Adipocyte (in vitro differentiated cells): ENCODE results near the gene UTS2B.

ENCODE experiments used
- DNase-seq: peaks from one replicate; pipeline ENCODE4 v3.0.0-alpha.2; 2015; ENCODE audit warnings: low read depth
- H3K27me3 ChIP-seq: replicated peaks from 2 replicates; pipeline ENCODE4 v1.7.0; 2013; ENCODE audit warnings: mild to moderate bottlenecking, low read length, moderate library complexity; ENCODE audit not compliant: control insufficient read depth, insufficient read depth
- H3K36me3 ChIP-seq: 2 replicates; pipeline ENCODE4 v1.7.0; 2013; ENCODE audit warnings: low read length, mild to moderate bottlenecking, moderate library complexity; ENCODE audit not compliant: control insufficient read depth, insufficient read depth, severe bottlenecking
- H3K4me1 ChIP-seq: 2 replicates; pipeline ENCODE4 v1.7.0; 2013; ENCODE audit warnings: mild to moderate bottlenecking, low read length, moderate library complexity; ENCODE audit not compliant: control insufficient read depth, insufficient read depth
- H3K4me3 ChIP-seq: 2 replicates; pipeline ENCODE4 v1.7.0; 2013; ENCODE audit warnings: mild to moderate bottlenecking, low read length, moderate library complexity
- H3K9ac ChIP-seq: 2 replicates; pipeline ENCODE4 v1.7.0; 2013; ENCODE audit warnings: mild to moderate bottlenecking, low read length, moderate library complexity
- H3K9me3 ChIP-seq: 2 replicates; pipeline ENCODE4 v1.7.0; 2013; ENCODE audit warnings: mild to moderate bottlenecking, low read length, moderate library complexity; ENCODE audit not compliant: control insufficient read depth

The UTS2B gene

GRCh38 chr3:191350396-191351090, 20.2 kb upstream of the UTS2B start:
- Histone ChIP-seq H3K4me1 (peaks cover 13% of the 10 kb centered on the region), H3K27me3 (no peaks in the 10 kb centered on the region), H3K9me3 (no peaks in the 10 kb centered on the region)

GRCh38 chr3:191348098-191348497, 17.8 kb upstream of the UTS2B start:
- Histone ChIP-seq H3K36me3 (no peaks in the 10 kb centered on the region), H3K9ac (no peak overlapping the region), H3K4me3 (no peak overlapping the region), H3K27me3 (no peaks in the 10 kb centered on the region), H3K4me1 (peaks cover 27% of the 10 kb centered on the region), H3K9me3 (no peaks in the 10 kb centered on the region)
- no peak for DNase-seq

More at GRCh38 chr3:191350396-191351090, 20.2 kb upstream of the UTS2B start:
- H3K4me3 ChIP-seq = no peak overlapping the region
- DNase-seq = peak; percentile 57
- no peak overlapping the region for H3K9ac ChIP-seq
- no peaks in the 10 kb centered on the region for H3K36me3 ChIP-seq

GRCh38 chr3:191347228-191347627, 16.9 kb upstream of the UTS2B start:
- no peak overlapping the region for H3K4me3 ChIP-seq
- H3K4me1 ChIP-seq = peaks cover 36% of the 10 kb centered on the region
- H3K9ac ChIP-seq = no peak overlapping the region
- H3K36me3 ChIP-seq = no peaks in the 10 kb centered on the region
- H3K9me3 ChIP-seq = no peaks in the 10 kb centered on the region
- DNase-seq = no peak
- no peaks in the 10 kb centered on the region for H3K27me3 ChIP-seq

GRCh38 chr3:191345334-191345733, 15.0 kb upstream of the UTS2B start:
- Histone ChIP-seq H3K36me3 (no peaks in the 10 kb centered on the region), H3K4me1 (peaks cover 43% of the 10 kb centered on the region), H3K27me3 (no peaks in the 10 kb centered on the region), H3K9me3 (no peaks in the 10 kb centered on the region), H3K9ac (no peak overlapping the region), H3K4me3 (no peak overlapping the region)
- no peak for DNase-seq

GRCh38 chr3:191343913-191344312, 13.6 kb upstream of the UTS2B start:
- H3K9me3 ChIP-seq = no peaks in the 10 kb centered on the region
- DNase-seq = no peak
- H3K4me1 ChIP-seq = peaks cover 53% of the 10 kb centered on the region
- H3K9ac ChIP-seq = no peak overlapping the region
- H3K4me3 ChIP-seq = no peak overlapping the region
- H3K36me3 ChIP-seq = no peaks in the 10 kb centered on the region
- no peaks in the 10 kb centered on the region for H3K27me3 ChIP-seq

GRCh38 chr3:191343115-191343514, 12.8 kb upstream of the UTS2B start:
- Histone ChIP-seq H3K27me3 (no peaks in the 10 kb centered on the region), H3K9ac (peak overlapping the region; percentile 37), H3K4me3 (no peak overlapping the region), H3K9me3 (no peaks in the 10 kb centered on the region), H3K4me1 (peaks cover 60% of the 10 kb centered on the region), H3K36me3 (no peaks in the 10 kb centered on the region)
- no peak for DNase-seq

- Histone ChIP-seq H3K4me1 (peaks cover 67% of the 10 kb centered on the region), H3K9me3 (no peaks in the 10 kb centered on the region), H3K36me3 (no peaks in the 10 kb centered on the region), H3K9ac (no peak overlapping the region), H3K27me3 (no peaks in the 10 kb centered on the region), H3K4me3 (no peak overlapping the region)
- no peak for DNase-seq
These were observed 12.1 kb upstream of the UTS2B start for GRCh38 chr3:191342411-191342810.

GRCh38 chr3:191342006-191342405, 11.7 kb upstream of the UTS2B start:
- no peaks in the 10 kb centered on the region for H3K9me3 ChIP-seq
- no peaks in the 10 kb centered on the region for H3K27me3 ChIP-seq
- H3K36me3 ChIP-seq = no peaks in the 10 kb centered on the region
- no peak for DNase-seq
- peaks cover 71% of the 10 kb centered on the region for H3K4me1 ChIP-seq
- H3K9ac ChIP-seq = no peak overlapping the region
- H3K4me3 ChIP-seq = no peak overlapping the region

GRCh38 chr3:191340966-191341365, 10.6 kb upstream of the UTS2B start:
- no peaks in the 10 kb centered on the region for H3K9me3 ChIP-seq
- H3K27me3 ChIP-seq = no peaks in the 10 kb centered on the region
- H3K4me1 ChIP-seq = peaks cover 78% of the 10 kb centered on the region
- DNase-seq = no peak
- H3K4me3 ChIP-seq = no peak overlapping the region
- no peak overlapping the region for H3K9ac ChIP-seq
- no peaks in the 10 kb centered on the region for H3K36me3 ChIP-seq

GRCh38 chr3:191340351-191340750, 10.0 kb upstream of the UTS2B start:
- no peaks in the 10 kb centered on the region for H3K9me3 ChIP-seq
- H3K4me1 ChIP-seq = peaks cover 76% of the 10 kb centered on the region
- no peak for DNase-seq
- no peak overlapping the region for H3K9ac ChIP-seq
- no peak overlapping the region for H3K4me3 ChIP-seq
- H3K36me3 ChIP-seq = no peaks in the 10 kb centered on the region
- H3K27me3 ChIP-seq = no peaks in the 10 kb centered on the region

- no peak for DNase-seq
- Histone ChIP-seq H3K9ac (no peak overlapping the region), H3K4me3 (no peak overlapping the region), H3K4me1 (peaks cover 77% of the 10 kb centered on the region), H3K36me3 (no peaks in the 10 kb centered on the region), H3K9me3 (no peaks in the 10 kb centered on the region), H3K27me3 (no peaks in the 10 kb centered on the region)
These were observed 9.1 kb upstream of the UTS2B start for GRCh38 chr3:191339316-191339917.

- H3K4me1 ChIP-seq = peaks cover 71% of the 10 kb centered on the region
- DNase-seq = no peak
- no peak overlapping the region for H3K4me3 ChIP-seq
- no peak overlapping the region for H3K9ac ChIP-seq
- H3K36me3 ChIP-seq = no peaks in the 10 kb centered on the region
- H3K9me3 ChIP-seq = no peaks in the 10 kb centered on the region
- H3K27me3 ChIP-seq = no peaks in the 10 kb centered on the region
These were observed 7.8 kb upstream of the UTS2B start for GRCh38 chr3:191338177-191338488.
